NCI-H2171 treated with DMSO at 0.1 percent for 48 hours (cell line): ENCODE data around the gene CIAO2A.

Experiments
- DNase-seq: peaks from one replicate; lab custom pipeline; 2025; lab: John Stamatoyannopoulos, UW

Gene CIAO2A

DNA sequence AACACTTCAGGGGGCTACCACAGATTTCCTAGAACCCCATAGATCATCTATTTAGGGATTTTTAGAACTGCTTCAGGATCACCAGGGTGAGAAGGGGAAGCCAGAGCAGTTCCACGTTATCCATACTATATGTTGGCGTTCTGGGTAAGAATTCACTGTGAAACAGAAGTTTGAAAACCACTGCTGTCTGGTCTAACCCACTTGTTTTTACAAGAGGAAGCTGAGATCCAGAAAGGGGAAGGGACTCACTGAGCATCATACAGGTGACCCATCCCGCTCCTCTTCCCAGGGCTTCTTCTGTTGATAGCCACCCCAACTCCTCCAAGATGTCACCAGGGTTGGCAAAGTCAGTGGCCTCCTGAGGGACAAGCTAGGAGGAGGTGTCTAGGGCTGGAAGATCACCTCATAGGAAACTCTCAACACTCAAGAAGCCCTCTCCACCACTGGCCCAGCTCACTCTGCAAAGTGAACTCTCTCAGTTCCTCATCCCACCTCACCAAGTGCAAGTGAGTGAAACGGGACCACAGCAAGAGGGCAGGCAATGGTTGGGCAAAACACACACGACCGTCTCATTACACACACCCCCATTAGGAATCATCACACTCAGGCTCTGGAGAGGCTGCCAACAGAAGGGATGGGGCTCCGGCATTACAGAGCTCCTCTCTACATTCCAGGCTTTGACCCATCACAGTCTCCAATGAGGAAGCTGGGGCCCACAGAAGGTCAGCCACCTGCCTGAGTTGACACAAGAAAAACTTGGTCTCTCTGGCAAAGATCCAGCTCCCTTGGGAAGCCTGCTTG is 49.1 kb downstream of the CIAO2A start:
- DNase-seq = no peak

DNA sequence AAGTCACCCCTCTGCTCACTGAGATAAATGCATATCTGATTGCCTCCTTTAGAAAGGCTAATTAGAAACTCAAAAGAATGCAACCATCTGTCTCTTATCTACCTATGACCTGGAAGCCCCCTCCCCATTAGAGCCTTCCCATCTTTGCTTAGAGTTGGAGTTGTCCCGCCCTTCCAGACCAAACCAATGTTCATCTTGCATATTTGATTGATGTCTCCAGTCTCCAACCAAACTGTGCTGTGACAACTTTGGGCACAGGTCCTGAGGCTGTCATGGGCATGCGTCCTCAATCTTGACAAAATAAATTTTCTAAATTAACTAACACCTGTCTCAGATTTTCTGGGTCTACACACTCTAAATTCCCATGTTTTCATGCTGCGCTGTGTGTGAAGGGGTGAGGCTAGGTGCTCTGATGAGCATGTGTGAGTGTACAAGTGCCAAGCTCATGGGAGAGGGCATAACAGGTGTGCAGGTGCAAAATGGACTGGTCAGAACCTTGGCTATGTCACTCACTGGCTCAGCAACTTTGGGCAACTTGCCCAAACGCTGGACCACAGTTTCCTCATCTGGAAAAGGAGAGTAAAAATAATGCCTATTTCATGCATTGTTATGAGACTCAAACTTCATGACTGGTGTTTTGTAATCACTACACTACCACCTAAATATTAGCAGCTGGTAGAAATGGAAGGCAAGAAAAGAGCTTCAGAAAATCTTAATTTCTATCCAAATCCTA is 54.6 kb downstream of the CIAO2A start:
- no peak for DNase-seq

DNA sequence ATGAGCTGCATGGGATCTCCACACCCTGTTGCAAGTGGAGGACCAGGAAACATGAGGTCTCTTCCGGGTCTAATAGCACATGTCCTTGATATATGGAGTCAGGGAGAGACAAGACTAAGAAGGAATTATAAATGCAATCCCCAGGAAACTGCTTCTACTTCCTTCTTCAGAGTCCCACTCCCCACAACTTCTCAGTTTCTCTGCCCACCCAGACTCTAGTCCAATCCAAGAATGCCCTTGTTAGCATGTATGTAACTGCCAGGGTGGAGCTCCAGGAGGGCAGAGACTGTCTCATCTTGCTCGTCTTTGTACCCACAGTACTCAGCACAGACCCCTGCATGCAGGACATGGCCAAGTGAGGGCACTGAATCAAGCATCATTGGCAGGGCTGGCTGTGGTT is 55.7 kb downstream of the CIAO2A start:
- DNase-seq = no peak

DNA sequence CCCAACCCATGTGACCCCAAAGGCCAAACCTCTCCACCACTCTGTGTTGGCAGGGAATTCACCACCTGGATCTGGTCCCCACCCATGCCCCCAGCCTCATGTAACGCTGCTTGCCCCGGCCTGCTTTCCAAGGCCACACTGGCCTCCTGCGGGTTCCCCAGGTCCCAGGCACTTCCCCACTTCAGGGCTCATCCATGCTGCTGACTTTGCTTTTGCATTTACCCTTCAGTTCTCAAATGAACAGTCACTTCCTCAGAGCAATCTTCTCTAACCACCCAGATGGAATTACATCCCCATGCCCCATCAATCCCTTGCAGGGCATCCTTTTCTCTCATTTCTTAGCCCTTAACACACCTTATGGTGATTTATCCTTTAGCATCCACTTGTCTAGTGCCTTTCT is 56.5 kb downstream of the CIAO2A start:
- no peak for DNase-seq

DNA sequence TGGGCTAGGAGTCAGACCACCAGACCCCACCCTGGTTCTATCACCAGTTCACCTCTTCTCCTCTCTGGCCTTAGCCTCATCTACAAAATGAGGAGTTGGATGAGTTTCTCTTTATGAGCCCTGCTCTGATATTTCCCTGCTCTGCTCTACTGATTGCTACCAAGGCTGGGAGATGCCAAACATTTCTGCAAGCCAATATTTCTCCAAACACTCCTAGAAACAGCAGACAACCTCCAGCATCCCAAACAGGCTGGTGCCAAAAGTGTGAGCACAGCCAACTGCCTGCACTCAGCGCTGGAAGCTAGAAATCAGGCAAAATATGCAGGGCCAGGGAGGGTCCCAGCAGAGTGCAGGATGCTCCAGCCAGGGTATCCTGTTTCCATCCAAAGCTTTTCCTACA is 58.1 kb downstream of the CIAO2A start:
- no peak for DNase-seq

DNA sequence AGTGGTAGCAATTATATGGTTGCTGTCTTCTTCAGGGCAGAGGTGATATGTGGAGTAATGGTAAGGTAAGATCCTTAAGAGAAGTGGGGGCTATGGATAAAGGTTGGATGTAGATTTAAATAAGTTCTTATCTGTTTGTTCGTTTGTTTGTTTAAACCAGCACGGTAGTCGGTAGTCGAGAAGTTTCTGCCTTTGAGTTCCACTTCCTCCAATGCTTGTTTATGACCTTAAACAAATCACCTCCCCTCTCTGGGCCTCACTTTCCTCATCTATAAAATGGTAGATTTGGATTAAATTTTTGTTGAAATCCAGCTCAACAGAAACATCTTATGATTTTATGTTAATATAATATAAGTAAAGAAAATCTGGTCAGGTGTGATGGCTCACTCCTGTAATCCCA is 59.1 kb downstream of the CIAO2A start:
- no peak for DNase-seq

DNA sequence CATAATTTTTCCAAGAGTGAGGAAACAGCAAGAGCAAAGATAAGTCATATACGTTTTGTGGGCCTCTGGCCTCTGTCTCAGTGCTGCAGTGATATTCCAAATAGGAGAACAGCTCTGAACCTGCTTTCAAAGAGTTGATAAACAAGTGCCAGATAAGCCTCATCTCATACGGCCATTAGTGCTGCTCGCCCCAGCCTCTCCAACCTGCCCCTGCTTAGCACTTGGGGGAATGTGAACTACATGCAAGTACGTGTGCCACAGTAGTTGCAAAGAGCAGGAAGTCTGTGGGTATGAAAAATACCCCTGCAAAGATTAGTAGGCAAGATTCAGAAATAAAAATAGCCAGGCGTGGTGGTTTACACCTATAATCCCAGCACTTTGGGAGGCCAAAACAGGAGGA is 61.3 kb downstream of the CIAO2A start:
- DNase-seq = no peak

DNA sequence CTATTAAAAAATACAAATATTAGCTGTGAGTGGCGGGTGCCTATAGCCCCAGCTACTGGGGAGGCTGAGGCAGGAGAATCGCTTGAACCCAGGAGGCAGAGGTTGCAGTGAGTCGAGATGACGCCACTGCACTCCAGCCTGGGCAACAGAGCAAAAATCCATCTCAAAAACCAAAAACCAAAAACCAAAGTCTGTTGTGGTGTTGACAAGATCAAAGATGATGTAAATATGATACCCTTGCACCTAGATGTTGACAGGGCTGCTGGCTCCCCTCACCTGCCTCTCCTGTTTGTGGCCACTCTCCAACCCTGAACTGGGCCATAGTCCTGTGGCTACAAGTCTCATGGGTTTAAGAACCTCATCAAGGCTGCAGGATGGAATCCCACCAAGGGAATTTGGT is 63.5 kb downstream of the CIAO2A start:
- no peak for DNase-seq

DNA sequence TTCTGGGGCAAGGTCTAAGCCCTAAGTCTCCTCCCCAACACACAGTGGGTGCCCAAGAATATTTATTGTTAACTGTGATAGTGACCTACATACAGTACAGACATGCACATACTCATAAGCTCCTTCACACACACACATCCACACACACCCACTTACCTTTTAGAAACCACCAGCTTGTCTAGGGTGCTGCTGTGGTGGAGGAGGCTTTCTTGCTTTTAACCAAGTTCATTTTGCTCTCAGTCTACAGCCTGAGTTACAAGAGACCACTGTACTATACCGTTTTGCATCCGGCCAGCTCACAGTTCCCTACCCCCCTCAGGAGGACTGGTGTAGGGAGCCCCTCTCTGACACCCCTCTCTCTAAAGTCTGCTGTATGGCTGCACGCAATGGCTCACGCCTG is 64.0 kb downstream of the CIAO2A start:
- no peak for DNase-seq

DNA sequence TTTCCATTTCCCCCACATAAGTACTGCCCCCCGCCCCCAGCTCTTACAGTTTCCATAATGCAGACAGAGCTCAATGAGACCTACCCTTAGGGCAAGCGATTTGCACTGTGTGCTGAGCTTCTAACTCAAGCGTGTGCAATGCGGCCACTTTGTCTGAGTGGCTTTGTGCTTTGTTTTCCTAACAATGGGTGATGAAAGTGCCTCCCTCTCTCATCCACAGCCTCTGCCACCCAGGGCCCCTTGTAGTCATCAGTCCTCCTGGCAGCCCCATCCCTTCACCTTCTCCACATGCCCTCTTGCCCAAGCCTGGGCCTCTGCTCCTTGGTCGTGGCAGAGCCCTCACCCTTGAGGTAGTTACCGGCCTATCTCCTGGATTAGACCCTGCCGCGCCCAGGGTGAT is 64.5 kb downstream of the CIAO2A start:
- no peak for DNase-seq

DNA sequence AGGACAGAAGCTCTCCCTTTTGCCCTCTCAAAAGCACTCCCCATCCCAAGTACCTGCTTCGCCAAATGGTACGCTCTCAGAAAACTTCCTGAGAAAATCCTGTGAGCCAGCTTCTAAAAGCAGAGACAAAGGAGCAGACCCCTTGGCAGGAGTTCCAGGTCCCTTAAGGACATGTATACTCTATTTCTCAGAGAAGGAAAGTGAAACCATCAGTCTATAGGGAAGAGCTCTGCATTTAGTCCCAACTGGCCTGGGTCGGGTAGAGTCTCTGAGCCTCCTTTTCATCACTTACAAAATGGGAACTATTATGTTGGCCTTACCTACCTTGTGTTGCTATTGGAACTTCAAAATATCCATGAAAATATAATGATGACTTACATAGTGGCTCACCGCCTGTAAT is 67.0 kb downstream of the CIAO2A start:
- DNase-seq = no peak

DNA sequence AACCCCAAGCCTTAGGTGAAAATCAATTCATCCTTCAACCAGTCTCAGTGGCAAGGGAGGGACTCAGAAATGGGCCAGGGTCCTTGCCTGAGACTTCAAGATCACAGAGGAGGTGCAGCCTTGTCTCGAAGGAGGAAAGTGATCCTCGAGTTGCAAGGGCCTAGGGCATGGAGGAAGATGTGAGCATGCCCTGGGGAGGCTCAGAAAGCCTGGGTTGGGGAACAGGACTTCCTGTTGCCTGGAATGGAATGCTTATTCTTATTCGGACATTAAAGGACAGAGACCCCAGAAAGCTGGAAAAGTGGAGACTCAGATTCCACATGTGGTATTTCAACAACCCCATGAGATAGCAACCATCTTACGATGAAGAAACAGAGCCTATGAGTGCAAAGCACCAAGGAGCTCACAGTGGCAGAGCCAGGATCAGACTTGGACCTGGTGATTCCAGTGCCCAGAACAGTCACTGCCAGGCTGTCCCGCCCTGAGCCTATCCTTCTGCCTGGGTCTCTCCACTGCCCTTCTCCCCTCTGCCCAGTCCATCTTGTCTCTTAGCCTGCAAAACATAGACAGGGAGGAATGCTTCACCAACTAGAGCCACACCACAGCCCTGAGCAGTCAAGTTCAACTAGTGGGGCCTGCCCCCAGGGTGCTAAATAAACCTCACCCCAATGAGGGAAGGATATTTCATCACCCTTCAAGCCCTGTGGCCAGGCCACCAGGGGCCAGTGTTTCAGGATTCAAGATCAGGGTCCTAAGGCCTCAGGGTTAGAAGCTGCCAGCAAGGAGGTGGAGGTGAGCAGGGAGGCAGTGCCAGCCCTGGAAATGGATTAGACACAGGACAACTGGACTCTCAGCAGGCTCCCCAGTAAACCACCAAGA is 69.2 kb downstream of the CIAO2A start:
- no peak for DNase-seq

DNA sequence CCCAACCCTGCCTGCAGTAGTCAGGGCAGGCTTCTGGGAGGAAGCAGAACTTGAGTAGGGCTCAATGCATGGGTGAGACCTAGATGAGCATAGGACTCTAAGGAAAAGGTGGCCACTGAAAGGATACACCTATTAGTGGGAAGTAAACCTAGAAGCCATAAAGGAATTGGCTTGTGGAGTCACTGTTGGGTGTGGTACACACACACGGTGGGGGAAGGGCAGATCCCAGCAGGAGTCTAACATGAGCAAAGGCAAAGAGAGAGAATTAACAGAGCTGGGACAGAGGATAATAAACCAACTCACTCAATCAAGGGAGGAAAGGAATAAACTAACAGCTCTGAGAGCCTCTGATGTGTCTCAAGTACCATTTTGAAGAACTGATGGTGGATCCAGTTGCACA is 70.4 kb downstream of the CIAO2A start:
- DNase-seq = no peak

DNA sequence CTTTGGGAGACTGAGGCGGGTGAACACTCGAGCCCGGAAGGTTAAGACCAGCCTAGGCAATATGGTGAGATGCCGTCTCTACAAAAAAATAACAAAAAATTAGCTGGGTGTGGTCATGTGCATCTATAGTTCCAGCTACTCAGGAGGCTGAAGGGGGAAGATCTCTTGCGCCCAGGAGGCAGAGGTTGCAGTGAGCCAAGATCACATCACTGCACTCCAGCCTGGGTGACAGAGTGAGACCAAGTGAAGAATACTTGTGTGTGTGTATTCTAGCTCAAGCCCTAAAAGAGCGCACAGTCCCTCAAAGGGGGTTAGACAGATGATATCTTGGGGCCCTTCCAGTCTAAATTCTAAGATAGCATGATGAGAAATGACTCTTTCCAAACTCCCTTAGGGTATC is 71.1 kb downstream of the CIAO2A start:
- DNase-seq = no peak
